ENCODE results near the gene DENND4B.
"Not testable (repeated sequence)": the region's sequence is repeated elsewhere in the genome, so short reads cannot be mapped to it uniquely, and the experiment has no call there.

GRCh38 chr1:153979091-153979490, 32.6 kb upstream of the DENND4B start:
- not testable (repeated sequence) for TF ChIP-seq CTCF (IDR thresholded peaks at IDR 0.05; ENCODE audit: insufficient read depth, low read length, poor library complexity, severe bottlenecking); EZH2phosphoT487 (conservative IDR thresholded peaks at IDR 0.05; ENCODE audit: low read length)

Measured in SU-DHL-6 (cell line).